22Rv1 (cell line): ENCODE measurements around the gene RCVRN.

Experiments
- H3K27ac ChIP-seq: fragments of 450-650 bp; 2 replicates; pipeline ENCODE4 v1.5.1; 2017
- CTCF ChIP-seq: fragments of 450-650 bp; IDR thresholded peaks from 2 replicates; pipeline ENCODE4 v1.5.1; 2017; ENCODE audit warnings: mild to moderate bottlenecking
- ZFX ChIP-seq: fragments of 450-650 bp; IDR thresholded peaks from 2 replicates; pipeline ENCODE4 v1.6.1; 2017; ENCODE audit warnings: antibody characterized with exemption, borderline replicate concordance

RCVRN gene

GRCh38 chr17:9905078-9905415, at the start of gene RCVRN:
Gene RCVRN (minus strand): TSS chr17:9905271. CDS start chr17:9905180, 91 bp downstream.
- H3K27ac ChIP-seq, result no peak within 1 kb of the TSS
- TF ChIP-seq ZFX (no peak), CTCF (no peak)

- TF ChIP-seq CTCF, result no peak
- no peak for TF ChIP-seq ZFX
- no peak overlapping the region for H3K27ac ChIP-seq
Observed at GRCh38 chr17:9953492-9953891, 48.4 kb upstream of the RCVRN start.

GRCh38 chr17:9951803-9952202, 46.7 kb upstream of the RCVRN start:
- no peak overlapping the region for H3K27ac ChIP-seq
- TF ChIP-seq ZFX (no peak), CTCF (no peak)

- H3K27ac ChIP-seq, result no peak overlapping the region
- TF ChIP-seq CTCF, result no peak
- no peak for TF ChIP-seq ZFX
Observed at GRCh38 chr17:9948928-9949327, 43.9 kb upstream of the RCVRN start.

- no peak for TF ChIP-seq ZFX
- TF ChIP-seq CTCF, result no peak
- no peak overlapping the region for H3K27ac ChIP-seq
Observed at GRCh38 chr17:9944704-9945103, 39.6 kb upstream of the RCVRN start.

GRCh38 chr17:9943343-9943742, 38.3 kb upstream of the RCVRN start:
- H3K27ac ChIP-seq, result no peak overlapping the region
- no peak for TF ChIP-seq CTCF
- TF ChIP-seq ZFX, result no peak

GRCh38 chr17:9942885-9943284, 37.8 kb upstream of the RCVRN start:
- no peak for TF ChIP-seq ZFX
- TF ChIP-seq CTCF, result no peak
- no peak overlapping the region for H3K27ac ChIP-seq
